ENCODE results near the gene CEBPZOS. TPM values are rescaled to one million over a fixed set of nuclear protein-coding genes. Genes with fewer than 3 reads are reported as not detected.

The CEBPZOS gene
- total RNA-seq, 1 donor from 2014 or later: not detected

GRCh38 chr2:37226863-37227262 lies 30.6 kb downstream of the CEBPZOS start:
- no peak for DNase-seq (ENCODE audit: low spot score)
- Mint-ChIP-seq H3K27ac (ENCODE audit: unreplicated experiment) (no peak overlapping the region), H3K4me1 (ENCODE audit: low read depth) (peaks cover 12% of the 10 kb centered on the region), H3K4me3 (ENCODE audit: unreplicated experiment) (no peak overlapping the region), H3K36me3 (ENCODE audit: low read depth) (peaks cover 11% of the 10 kb centered on the region), H3K9me3 (ENCODE audit: low read depth) (no peaks in the 10 kb centered on the region), H3K27me3 (ENCODE audit: low read depth) (no peaks in the 10 kb centered on the region)
- TF ChIP-seq CTCF (IDR thresholded peaks at IDR 0.05): no peak

GRCh38 chr2:37228788-37229187 lies 32.5 kb downstream of the CEBPZOS start:
- DNase-seq (ENCODE audit: low spot score): no peak
- Mint-ChIP-seq H3K27ac (ENCODE audit: unreplicated experiment) (no peak overlapping the region), H3K4me3 (ENCODE audit: unreplicated experiment) (no peak overlapping the region), H3K36me3 (ENCODE audit: low read depth) (peaks cover 4% of the 10 kb centered on the region), H3K4me1 (ENCODE audit: low read depth) (peaks cover 12% of the 10 kb centered on the region), H3K27me3 (ENCODE audit: low read depth) (no peaks in the 10 kb centered on the region), H3K9me3 (ENCODE audit: low read depth) (no peaks in the 10 kb centered on the region)
- TF ChIP-seq CTCF (IDR thresholded peaks at IDR 0.05): no peak

DNA sequence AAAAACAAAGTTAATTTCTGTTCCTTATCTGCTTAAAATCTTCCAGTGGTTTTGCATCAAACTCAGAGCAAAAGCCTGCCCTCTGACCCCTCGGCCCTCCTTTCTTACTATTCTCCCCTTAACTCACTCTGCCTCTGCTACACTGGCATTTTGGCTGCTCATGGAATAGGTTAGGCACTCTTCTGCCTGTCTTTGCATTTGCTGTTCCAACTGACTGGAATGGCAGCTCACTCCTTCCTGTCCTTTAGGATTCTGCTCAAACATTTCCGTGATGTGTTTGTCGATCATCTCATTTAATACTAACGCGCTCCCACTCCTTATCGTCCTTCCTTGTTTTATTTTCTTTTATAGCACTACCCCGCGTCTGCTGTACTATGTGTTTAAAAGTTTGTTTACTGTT lies 34.3 kb downstream of the CEBPZOS start:
- DNase-seq (ENCODE audit: low spot score): no peak
- peaks cover 8% of the 10 kb centered on the region for H3K4me1 Mint-ChIP-seq (ENCODE audit: low read depth)
- no peak overlapping the region for H3K4me3 Mint-ChIP-seq (ENCODE audit: unreplicated experiment)
- no peaks in the 10 kb centered on the region for H3K27me3 Mint-ChIP-seq (ENCODE audit: low read depth)
- H3K9me3 Mint-ChIP-seq (ENCODE audit: low read depth): no peaks in the 10 kb centered on the region
- no peak for TF ChIP-seq CTCF (IDR thresholded peaks at IDR 0.05)
- H3K36me3 Mint-ChIP-seq (ENCODE audit: low read depth): peaks cover 6% of the 10 kb centered on the region
- no peak overlapping the region for H3K27ac Mint-ChIP-seq (ENCODE audit: unreplicated experiment)

- Mint-ChIP-seq H3K36me3 (ENCODE audit: low read depth) (peaks cover 10% of the 10 kb centered on the region), H3K27me3 (ENCODE audit: low read depth) (no peaks in the 10 kb centered on the region), H3K4me1 (ENCODE audit: low read depth) (peaks cover 5% of the 10 kb centered on the region), H3K27ac (ENCODE audit: unreplicated experiment) (no peak within 1 kb of the TSS), H3K9me3 (ENCODE audit: low read depth) (no peaks in the 10 kb centered on the region), H3K4me3 (ENCODE audit: unreplicated experiment) (no peak within 1 kb of the TSS)
- TF ChIP-seq CTCF (IDR thresholded peaks at IDR 0.05): peak; percentile 35
- DNase-seq (ENCODE audit: low spot score): peak; percentile 90
Measured at GRCh38 chr2:37231241-37232130, 35.2 kb downstream of the CEBPZOS start, which contains the start of the genes CEBPZ and NDUFAF7. Gene CEBPZ, minus strand, starts transcription at chr2:37231596. Its CDS starts 29 bp downstream, at chr2:37231567. Gene NDUFAF7, plus strand, starts transcription at chr2:37231658. Its CDS starts 48 bp downstream, at chr2:37231706.

GRCh38 chr2:37232131-37232933 lies 36.0 kb downstream of the CEBPZOS start:
- peaks cover 6% of the 10 kb centered on the region for H3K36me3 Mint-ChIP-seq (ENCODE audit: low read depth)
- H3K4me3 Mint-ChIP-seq (ENCODE audit: unreplicated experiment): no peak overlapping the region
- H3K4me1 Mint-ChIP-seq (ENCODE audit: low read depth): peaks cover 5% of the 10 kb centered on the region
- no peaks in the 10 kb centered on the region for H3K9me3 Mint-ChIP-seq (ENCODE audit: low read depth)
- H3K27me3 Mint-ChIP-seq (ENCODE audit: low read depth): no peaks in the 10 kb centered on the region
- TF ChIP-seq CTCF (IDR thresholded peaks at IDR 0.05): no peak
- H3K27ac Mint-ChIP-seq (ENCODE audit: unreplicated experiment): no peak overlapping the region
- no peak for DNase-seq (ENCODE audit: low spot score)

All from chondrocyte (in vitro differentiated cells).